GM21576 (cell line): ENCODE data around the gene APOL6.

ENCODE experiments used
- ATAC-seq: cut with Tn5 transposase; IDR thresholded peaks from one replicate; pipeline ENCODE4 v1.9.1; 2021; ENCODE audit warnings: mild to moderate bottlenecking, moderate library complexity; ENCODE audit not compliant: unreplicated experiment

Gene APOL6

GRCh38 chr22:35711336-35711735 lies 63.1 kb downstream of the APOL6 start:
- ATAC-seq, result no peak

GRCh38 chr22:35712672-35713071 lies 64.4 kb downstream of the APOL6 start:
- no peak for ATAC-seq

- no peak for ATAC-seq
These were observed 69.3 kb downstream of the APOL6 start, which contains the start of gene APOL5 for GRCh38 chr22:35717572-35717971. APOL5 (plus strand) TSS chr22:35717872; CDS start chr22:35717872, 0 bp downstream.
